Measurements from ENCODE around the gene PLEKHG5. TPM values are rescaled to one million over a fixed set of nuclear protein-coding genes. Genes with fewer than 3 reads are reported as not detected.
A peak's percentile ranks its signal among the peaks of the same experiment; 100 is the strongest.

PLEKHG5 gene
- total RNA-seq, 4 donors from 2014 or later: 17.9 to 42.7 (median 37.1) TPM

DNA sequence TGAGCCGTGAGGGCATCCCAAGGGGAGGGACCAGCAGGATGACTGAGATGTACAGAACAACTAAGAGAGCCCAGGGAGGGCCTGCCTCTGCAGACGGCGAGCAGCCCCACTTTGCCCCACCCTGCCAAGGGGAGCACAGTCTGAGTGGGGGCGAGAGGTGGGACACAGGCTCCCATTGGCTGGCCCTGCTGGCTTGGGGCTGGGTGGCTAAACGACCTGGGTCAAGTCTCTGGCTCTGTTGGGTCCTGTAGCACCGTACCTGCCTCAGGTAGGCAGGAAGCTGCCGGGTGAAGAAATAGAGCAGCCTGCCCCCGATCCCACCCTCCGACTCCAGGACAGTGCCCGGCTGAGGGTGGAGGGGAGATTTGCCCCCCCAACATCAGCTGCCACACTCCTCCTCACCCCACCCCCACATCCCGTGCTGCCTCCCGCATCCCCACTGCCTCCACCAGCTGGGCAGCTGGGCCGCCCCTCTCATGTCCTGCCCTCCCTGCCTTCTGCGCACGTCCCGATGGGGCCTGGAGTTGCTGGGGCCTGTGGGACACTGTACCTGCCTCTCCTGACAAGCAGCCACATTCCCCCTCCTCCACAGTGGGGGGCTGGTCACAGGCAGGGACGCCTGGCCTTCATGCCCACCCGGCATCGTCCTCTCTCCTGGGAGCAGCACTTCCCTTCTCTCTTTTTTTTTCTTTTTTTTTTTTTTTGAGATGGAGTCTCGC, 12.6 kb upstream of the PLEKHG5 start:
- TF ChIP-seq, protein P1, sequence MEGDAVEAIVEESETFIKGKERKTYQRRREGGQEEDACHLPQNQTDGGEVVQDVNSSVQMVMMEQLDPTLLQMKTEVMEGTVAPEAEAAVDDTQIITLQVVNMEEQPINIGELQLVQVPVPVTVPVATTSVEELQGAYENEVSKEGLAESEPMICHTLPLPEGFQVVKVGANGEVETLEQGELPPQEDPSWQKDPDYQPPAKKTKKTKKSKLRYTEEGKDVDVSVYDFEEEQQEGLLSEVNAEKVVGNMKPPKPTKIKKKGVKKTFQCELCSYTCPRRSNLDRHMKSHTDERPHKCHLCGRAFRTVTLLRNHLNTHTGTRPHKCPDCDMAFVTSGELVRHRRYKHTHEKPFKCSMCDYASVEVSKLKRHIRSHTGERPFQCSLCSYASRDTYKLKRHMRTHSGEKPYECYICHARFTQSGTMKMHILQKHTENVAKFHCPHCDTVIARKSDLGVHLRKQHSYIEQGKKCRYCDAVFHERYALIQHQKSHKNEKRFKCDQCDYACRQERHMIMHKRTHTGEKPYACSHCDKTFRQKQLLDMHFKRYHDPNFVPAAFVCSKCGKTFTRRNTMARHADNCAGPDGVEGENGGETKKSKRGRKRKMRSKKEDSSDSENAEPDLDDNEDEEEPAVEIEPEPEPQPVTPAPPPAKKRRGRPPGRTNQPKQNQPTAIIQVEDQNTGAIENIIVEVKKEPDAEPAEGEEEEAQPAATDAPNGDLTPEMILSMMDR (IDR thresholded peaks at IDR 0.05): no peak
- TF ChIP-seq POLR2AphosphoS5 (IDR thresholded peaks at IDR 0.05) (no peak), EP300 (IDR thresholded peaks at IDR 0.05; ENCODE audit: low read depth) (no peak), POLR2A (IDR thresholded peaks at IDR 0.05) (no peak)
- Histone ChIP-seq H3K27me3 (peaks cover 5% of the 10 kb centered on the region), H3K9me3 (no peaks in the 10 kb centered on the region), H3K4me3 (no peak overlapping the region), H3K36me3 (no peaks in the 10 kb centered on the region), H3K27ac (no peak overlapping the region), H3K4me1 (peaks cover 0 to 10% (median 8%) of the 10 kb centered on the region in 4 donors)
- in situ Hi-C loops (cut with MboI; ENCODE audit: low pct_ligation_motif_present in 1 of 4, low pct_unique_long_range_greater_than_20kb in 1 of 4, low sequenced_read_pairs in 3 of 4): no loop called here
- DNase-seq: no peak
- intact Hi-C loops (cut with DNase I; ENCODE audit: low total_unique reads): no loop called here
- 84 to 90% methylated on average over 2 to 20 of the region's 20 CpGs for WGBS, 2 donors (ENCODE audit: low coverage in 1 of 2)

DNA sequence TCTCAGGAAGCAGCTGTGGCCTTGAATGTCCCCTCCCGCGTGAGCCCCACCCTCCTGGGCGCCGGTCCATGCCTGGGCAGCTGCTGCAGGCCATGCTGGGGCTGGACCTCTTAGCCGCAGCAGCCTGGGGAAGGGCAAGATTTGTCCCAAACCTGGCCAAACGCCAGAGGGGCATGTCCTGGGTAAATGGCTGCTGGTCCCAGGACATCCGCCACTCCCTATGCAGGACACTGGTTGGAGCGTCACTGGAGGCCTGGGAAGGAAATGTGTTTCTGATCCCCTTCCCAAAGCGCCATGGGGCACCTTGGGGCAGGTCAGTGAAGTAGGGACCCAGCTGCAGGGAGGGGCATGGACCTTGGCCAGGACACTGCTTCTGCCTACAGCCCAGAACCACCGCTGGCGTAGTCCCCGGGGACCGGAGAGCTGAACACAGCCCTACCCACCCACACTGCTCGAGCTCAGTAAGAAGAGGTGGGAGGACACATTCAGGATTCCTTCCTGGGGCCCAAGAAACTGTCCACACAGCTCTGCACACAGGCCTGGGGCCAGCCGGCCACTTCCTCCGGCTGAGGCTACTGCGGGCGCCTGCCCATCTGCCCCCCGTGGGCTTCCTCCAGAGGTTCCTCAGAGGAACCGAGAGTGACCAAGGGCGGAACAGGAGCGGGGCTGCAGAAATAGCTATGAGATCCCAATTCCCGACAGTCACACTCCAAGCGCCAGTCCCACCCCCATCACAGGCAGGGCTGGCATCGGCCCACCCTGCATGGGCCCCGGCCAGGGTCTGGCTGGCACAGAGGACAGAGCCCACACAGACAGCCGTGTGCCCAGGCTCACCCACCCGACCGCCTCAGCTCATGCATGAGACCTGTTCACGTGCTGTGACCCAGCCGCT, 10.8 kb upstream of the PLEKHG5 start:
- Histone ChIP-seq H3K9me3 (no peaks in the 10 kb centered on the region), H3K36me3 (no peaks in the 10 kb centered on the region), H3K27ac (peak overlapping the region in 1 of 4 donors; percentile 41), H3K4me1 (peaks cover 8 to 18% (median 14%) of the 10 kb centered on the region in 4 donors), H3K4me3 (no peak overlapping the region), H3K27me3 (peaks cover 17% of the 10 kb centered on the region)
- no peak for DNase-seq
- TF ChIP-seq POLR2A (IDR thresholded peaks at IDR 0.05): no peak
- in situ Hi-C loops (cut with MboI; ENCODE audit: low pct_ligation_motif_present in 1 of 4, low pct_unique_long_range_greater_than_20kb in 1 of 4, low sequenced_read_pairs in 3 of 4): no loop called here
- intact Hi-C loops (cut with DNase I; ENCODE audit: low total_unique reads): no loop called here
- 66% methylated on average over 29 of the region's 31 CpGs; no CpG with 5 or more reads in 1 of the 2 donors for WGBS, 2 donors (ENCODE audit: low coverage in 1 of 2)

DNA sequence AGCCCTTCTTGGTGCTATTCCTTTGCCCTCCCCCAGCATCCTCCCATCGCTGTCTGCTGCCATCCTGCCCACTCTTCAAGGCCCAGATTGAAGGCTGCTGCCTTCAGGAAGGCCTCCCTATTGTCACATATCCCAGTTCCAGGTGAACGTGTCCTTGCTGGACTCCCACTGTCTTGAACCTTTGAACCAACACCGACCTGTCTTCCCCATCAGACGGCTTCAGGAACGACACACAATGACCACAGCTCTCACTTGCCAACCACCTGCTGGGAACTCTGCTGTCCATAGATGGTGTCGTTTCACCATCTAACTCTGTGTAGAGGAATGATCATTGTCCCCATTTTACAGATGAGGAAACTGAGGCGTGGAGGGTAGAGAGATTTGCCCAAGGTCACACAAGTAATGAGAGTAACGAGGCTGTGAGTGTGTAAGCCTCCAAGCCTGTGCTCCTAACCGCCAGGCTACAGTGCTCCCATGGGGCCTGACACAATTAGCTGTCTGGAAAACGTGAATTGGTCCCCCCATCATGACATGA, 9.9 kb upstream of the PLEKHG5 start:
- intact Hi-C loops (cut with DNase I; ENCODE audit: low total_unique reads) (no loop called here), in situ Hi-C loops (cut with MboI; ENCODE audit: low pct_ligation_motif_present in 1 of 4, low pct_unique_long_range_greater_than_20kb in 1 of 4, low sequenced_read_pairs in 3 of 4) (no loop called here)
- peaks cover 24% of the 10 kb centered on the region for H3K27me3 ChIP-seq
- WGBS, 2 donors (ENCODE audit: low coverage in 1 of 2): 78 to 90% methylated on average over 3 to 10 of the region's 10 CpGs
- H3K4me3 ChIP-seq: no peak overlapping the region
- no peaks in the 10 kb centered on the region for H3K36me3 ChIP-seq
- peaks cover 8 to 25% (median 21%) of the 10 kb centered on the region in 4 donors for H3K4me1 ChIP-seq
- no peak for DNase-seq
- TF ChIP-seq, protein P1 (IDR thresholded peaks at IDR 0.05): no peak
- TF ChIP-seq POLR2A (IDR thresholded peaks at IDR 0.05): no peak
- no peak for TF ChIP-seq EP300 (IDR thresholded peaks at IDR 0.05; ENCODE audit: low read depth)
- no peak for TF ChIP-seq POLR2AphosphoS5 (IDR thresholded peaks at IDR 0.05)
- H3K27ac ChIP-seq: peak overlapping the region in 1 of 4 donors; percentile 41
- no peaks in the 10 kb centered on the region for H3K9me3 ChIP-seq

DNA sequence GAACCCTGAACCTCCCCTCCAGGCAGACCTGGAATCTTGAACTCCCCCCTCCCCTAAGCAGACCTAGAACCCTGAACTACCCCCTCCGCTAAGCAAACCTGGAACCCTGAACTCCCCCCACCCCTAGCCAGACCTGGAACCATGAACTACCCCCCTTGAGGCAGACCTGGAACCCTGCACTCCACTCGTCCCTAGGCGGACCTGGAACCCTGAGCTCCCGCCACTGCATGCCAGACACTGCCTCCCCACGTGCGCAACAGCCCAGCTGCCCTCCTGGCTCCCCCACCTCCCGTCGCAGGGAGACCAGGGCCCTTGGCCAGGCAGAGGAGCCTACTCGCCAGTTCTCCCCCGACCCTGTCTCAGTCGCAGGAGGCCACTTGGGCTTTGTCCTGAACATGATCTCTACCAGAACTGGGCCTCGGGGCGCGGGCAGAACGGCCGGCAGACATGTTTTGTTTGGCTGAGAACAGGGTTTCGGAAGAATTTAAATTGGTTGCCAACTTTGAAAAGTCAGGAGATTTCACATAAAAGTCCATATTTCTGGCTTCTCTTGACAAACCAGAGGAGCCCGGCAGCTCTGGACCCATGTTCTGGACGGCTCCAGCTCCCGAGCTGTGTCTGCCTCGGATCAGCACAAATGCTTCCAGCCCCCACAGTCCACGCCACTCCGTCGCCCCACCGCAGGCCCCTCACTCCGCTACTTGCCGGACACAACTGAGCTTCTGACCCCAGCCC, 9.2 kb upstream of the PLEKHG5 start:
- in situ Hi-C loops (cut with MboI; ENCODE audit: low pct_ligation_motif_present in 1 of 4, low pct_unique_long_range_greater_than_20kb in 1 of 4, low sequenced_read_pairs in 3 of 4) (no loop called here), intact Hi-C loops (cut with DNase I; ENCODE audit: low total_unique reads) (no loop called here)
- no peak for DNase-seq
- no peak overlapping the region for H3K4me3 ChIP-seq
- peaks cover 8 to 27% (median 22%) of the 10 kb centered on the region in 4 donors for H3K4me1 ChIP-seq
- TF ChIP-seq EP300 (IDR thresholded peaks at IDR 0.05; ENCODE audit: low read depth) (no peak), POLR2AphosphoS5 (IDR thresholded peaks at IDR 0.05) (no peak), POLR2A (IDR thresholded peaks at IDR 0.05) (no peak)
- TF ChIP-seq, protein P1 (IDR thresholded peaks at IDR 0.05): no peak
- no peak overlapping the region for H3K27ac ChIP-seq
- 75 to 86% methylated on average over 11 to 27 of the region's 27 CpGs for WGBS, 2 donors (ENCODE audit: low coverage in 1 of 2)
- H3K27me3 ChIP-seq: peaks cover 31% of the 10 kb centered on the region
- H3K9me3 ChIP-seq: no peaks in the 10 kb centered on the region
- H3K36me3 ChIP-seq: no peaks in the 10 kb centered on the region

All from transverse colon (tissue), 4 donors.